Measurements from ENCODE around the gene VIPR2. TPM values are rescaled to one million over a fixed set of nuclear protein-coding genes. Genes with fewer than 3 reads are reported as not detected.

Gene VIPR2
- total and polyA plus RNA-seq, 2 experiments from 2014 or later, result 1.3 to 2.7 TPM

- H3K9me2 ChIP-seq (ENCODE audit: insufficient read depth), result no peaks in the 10 kb centered on the region
- no peak overlapping the region for H3K27ac ChIP-seq (ENCODE audit: low read depth)
- ATAC-seq (no peak), DNase-seq (ENCODE audit: low spot score) (no peak)
- H3K4me2 ChIP-seq, result no peak overlapping the region
- Mint-ChIP-seq H3K4me3 (no peak overlapping the region), H3K27me3 (ENCODE audit: insufficient read depth, low read depth, poor library complexity) (peaks cover 7% of the 10 kb centered on the region), H3K9me3 (peaks cover 81% of the 10 kb centered on the region), H3K27ac (no peak overlapping the region), H3K36me3 (ENCODE audit: low read depth) (peaks cover 24% of the 10 kb centered on the region), H3K4me1 (peaks cover 7% of the 10 kb centered on the region)
- TF ChIP-seq REST (IDR thresholded peaks at IDR 0.05; ENCODE audit: unreplicated experiment) (no peak), POLR2AphosphoS5 (IDR thresholded peaks at IDR 0.05; ENCODE audit: low read depth) (no peak), STAT1 (IDR thresholded peaks at IDR 0.05; ENCODE audit: unreplicated experiment) (no peak), JUNB (IDR thresholded peaks at IDR 0.05; ENCODE audit: unreplicated experiment) (no peak), CTCF (conservative IDR thresholded peaks at IDR 0.05; ENCODE audit: low read depth in 2 of 2) (no peak), ZNF114 (CRISPR knock-in tag; IDR thresholded peaks at IDR 0.05) (no peak), EZH2phosphoT487 (IDR thresholded peaks at IDR 0.05; ENCODE audit: unreplicated experiment) (no peak), NANOG (IDR thresholded peaks at IDR 0.05; ENCODE audit: borderline replicate concordance) (no peak)
- TF ChIP-seq, protein P1, sequence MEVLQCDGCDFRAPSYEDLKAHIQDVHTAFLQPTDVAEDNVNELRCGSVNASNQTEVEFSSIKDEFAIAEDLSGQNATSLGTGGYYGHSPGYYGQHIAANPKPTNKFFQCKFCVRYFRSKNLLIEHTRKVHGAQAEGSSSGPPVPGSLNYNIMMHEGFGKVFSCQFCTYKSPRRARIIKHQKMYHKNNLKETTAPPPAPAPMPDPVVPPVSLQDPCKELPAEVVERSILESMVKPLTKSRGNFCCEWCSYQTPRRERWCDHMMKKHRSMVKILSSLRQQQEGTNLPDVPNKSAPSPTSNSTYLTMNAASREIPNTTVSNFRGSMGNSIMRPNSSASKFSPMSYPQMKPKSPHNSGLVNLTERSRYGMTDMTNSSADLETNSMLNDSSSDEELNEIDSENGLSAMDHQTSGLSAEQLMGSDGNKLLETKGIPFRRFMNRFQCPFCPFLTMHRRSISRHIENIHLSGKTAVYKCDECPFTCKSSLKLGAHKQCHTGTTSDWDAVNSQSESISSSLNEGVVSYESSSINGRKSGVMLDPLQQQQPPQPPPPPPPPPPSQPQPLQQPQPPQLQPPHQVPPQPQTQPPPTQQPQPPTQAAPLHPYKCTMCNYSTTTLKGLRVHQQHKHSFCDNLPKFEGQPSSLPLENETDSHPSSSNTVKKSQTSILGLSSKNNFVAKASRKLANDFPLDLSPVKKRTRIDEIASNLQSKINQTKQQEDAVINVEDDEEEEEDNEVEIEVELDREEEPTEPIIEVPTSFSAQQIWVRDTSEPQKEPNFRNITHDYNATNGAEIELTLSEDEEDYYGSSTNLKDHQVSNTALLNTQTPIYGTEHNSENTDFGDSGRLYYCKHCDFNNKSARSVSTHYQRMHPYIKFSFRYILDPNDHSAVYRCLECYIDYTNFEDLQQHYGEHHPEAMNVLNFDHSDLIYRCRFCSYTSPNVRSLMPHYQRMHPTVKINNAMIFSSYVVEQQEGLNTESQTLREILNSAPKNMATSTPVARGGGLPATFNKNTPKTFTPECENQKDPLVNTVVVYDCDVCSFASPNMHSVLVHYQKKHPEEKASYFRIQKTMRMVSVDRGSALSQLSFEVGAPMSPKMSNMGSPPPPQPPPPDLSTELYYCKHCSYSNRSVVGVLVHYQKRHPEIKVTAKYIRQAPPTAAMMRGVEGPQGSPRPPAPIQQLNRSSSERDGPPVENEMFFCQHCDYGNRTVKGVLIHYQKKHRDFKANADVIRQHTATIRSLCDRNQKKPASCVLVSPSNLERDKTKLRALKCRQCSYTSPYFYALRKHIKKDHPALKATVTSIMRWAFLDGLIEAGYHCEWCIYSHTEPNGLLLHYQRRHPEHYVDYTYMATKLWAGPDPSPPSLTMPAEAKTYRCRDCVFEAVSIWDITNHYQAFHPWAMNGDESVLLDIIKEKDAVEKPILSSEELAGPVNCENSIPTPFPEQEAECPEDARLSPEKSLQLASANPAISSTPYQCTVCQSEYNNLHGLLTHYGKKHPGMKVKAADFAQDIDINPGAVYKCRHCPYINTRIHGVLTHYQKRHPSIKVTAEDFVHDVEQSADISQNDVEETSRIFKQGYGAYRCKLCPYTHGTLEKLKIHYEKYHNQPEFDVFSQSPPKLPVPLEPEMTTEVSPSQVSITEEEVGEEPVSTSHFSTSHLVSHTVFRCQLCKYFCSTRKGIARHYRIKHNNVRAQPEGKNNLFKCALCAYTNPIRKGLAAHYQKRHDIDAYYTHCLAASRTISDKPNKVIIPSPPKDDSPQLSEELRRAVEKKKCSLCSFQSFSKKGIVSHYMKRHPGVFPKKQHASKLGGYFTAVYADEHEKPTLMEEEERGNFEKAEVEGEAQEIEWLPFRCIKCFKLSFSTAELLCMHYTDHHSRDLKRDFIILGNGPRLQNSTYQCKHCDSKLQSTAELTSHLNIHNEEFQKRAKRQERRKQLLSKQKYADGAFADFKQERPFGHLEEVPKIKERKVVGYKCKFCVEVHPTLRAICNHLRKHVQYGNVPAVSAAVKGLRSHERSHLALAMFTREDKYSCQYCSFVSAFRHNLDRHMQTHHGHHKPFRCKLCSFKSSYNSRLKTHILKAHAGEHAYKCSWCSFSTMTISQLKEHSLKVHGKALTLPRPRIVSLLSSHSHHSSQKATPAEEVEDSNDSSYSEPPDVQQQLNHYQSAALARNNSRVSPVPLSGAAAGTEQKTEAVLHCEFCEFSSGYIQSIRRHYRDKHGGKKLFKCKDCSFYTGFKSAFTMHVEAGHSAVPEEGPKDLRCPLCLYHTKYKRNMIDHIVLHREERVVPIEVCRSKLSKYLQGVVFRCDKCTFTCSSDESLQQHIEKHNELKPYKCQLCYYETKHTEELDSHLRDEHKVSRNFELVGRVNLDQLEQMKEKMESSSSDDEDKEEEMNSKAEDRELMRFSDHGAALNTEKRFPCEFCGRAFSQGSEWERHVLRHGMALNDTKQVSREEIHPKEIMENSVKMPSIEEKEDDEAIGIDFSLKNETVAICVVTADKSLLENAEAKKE (CRISPR knock-in tag; IDR thresholded peaks at IDR 0.05), result no peak
- H2AFZ ChIP-seq, result no peak overlapping the region
- H4K20me1 ChIP-seq (replicated peaks; ENCODE audit: insufficient read depth), result no peaks in the 10 kb centered on the region
- H3K4me3 ChIP-seq, result no peak overlapping the region
- H3K4me1 ChIP-seq (ENCODE audit: insufficient read depth), result 0 out of 2 replicates have a peak, but pooled peaks cover 7% of the 10 kb centered on the region
- H3K79me2 ChIP-seq (replicated peaks; ENCODE audit: insufficient read depth), result no peaks in the 10 kb centered on the region
- H3K27me3 ChIP-seq (ENCODE audit: insufficient read depth), result no peaks in the 10 kb centered on the region
- H3F3A ChIP-seq (replicated peaks; ENCODE audit: low read depth), result no peaks in the 10 kb centered on the region
- no peaks in the 10 kb centered on the region for H3K36me3 ChIP-seq (ENCODE audit: insufficient read depth)
Measured at GRCh38 chr7:159103382-159104187, 41.1 kb downstream of the VIPR2 start.

Measured in GM23338 (cell line).